Caco-2 (cell line): ENCODE data around the gene TCERG1L. TPM values are rescaled to one million over a fixed set of nuclear protein-coding genes. Genes with fewer than 3 reads are reported as not detected.

ENCODE experiments used
- BruUV-seq: library from RNA; stranded (reverse); fragments of 400-500 nt; replicated peaks from 2 replicates; lab custom pipeline; 2021; lab: Mats Ljungman, UMichigan
- CTCF ChIA-PET: fragments of 300-600 bp; sonication (Branson Sonifier 250); formaldehyde crosslinking; loops from one replicate; lab custom pipeline; 2022; ENCODE audit warnings: antibody characterized with exemption; lab: Charles Lee
- POLR2A ChIA-PET: fragments of 300-600 bp; sonication (Branson Sonifier 250); formaldehyde crosslinking; loops from one replicate; lab custom pipeline; 2022; ENCODE audit warnings: antibody characterized with exemption; lab: Charles Lee
- DNase-seq, 2 experiments: peaks; one replicate each; pipeline versions ENCODE4 v3.0.0 to v3.0.0-alpha.2; 2020 to 2022
- H3K27me3 ChIP-seq: replicated peaks from 2 replicates; pipeline ENCODE4 v1.6.0; 2011; ENCODE audit warnings: low read length; ENCODE audit not compliant: control insufficient read depth, insufficient read depth
- H3K36me3 ChIP-seq: 2 replicates; pipeline ENCODE4 v1.5.1; 2011; ENCODE audit warnings: low read length; ENCODE audit not compliant: control insufficient read depth, insufficient read depth
- H3K4me1 ChIP-seq: fragments of 250-450 bp; sonication (Bioruptor Pico); 2 replicates; pipeline ENCODE4 v1.5.1; 2020; ENCODE audit warnings: mild to moderate bottlenecking
- H3K4me3 ChIP-seq: 2 replicates; pipeline ENCODE4 v1.5.1; 2011; ENCODE audit warnings: low read depth, mild to moderate bottlenecking, control low read depth, low read length
- H3K9me3 ChIP-seq: fragments of 250-450 bp; sonication (Bioruptor Pico); 2 replicates; pipeline ENCODE4 v1.5.1; 2020; ENCODE audit warnings: mild to moderate bottlenecking, moderate library complexity
- H3K27ac Mint-ChIP-seq: one replicate; pipeline ENCODE4 v1.8.0; 2022; ENCODE audit warnings: mixed read lengths; ENCODE audit not compliant: unreplicated experiment
- H3K27me3 Mint-ChIP-seq: one replicate; pipeline ENCODE4 v1.8.0; 2022; ENCODE audit warnings: mixed read lengths; ENCODE audit not compliant: insufficient read depth, unreplicated experiment
- H3K36me3 Mint-ChIP-seq: one replicate; pipeline ENCODE4 v1.8.0; 2022; ENCODE audit warnings: mild to moderate bottlenecking, mixed read lengths; ENCODE audit not compliant: insufficient read depth, unreplicated experiment
- H3K4me1 Mint-ChIP-seq: one replicate; pipeline ENCODE4 v1.8.0; 2022; ENCODE audit warnings: low read depth, mixed read lengths; ENCODE audit not compliant: unreplicated experiment
- H3K4me3 Mint-ChIP-seq: one replicate; pipeline ENCODE4 v1.8.0; 2022; ENCODE audit warnings: mild to moderate bottlenecking, moderate library complexity, mixed read lengths; ENCODE audit not compliant: unreplicated experiment
- H3K9me3 Mint-ChIP-seq: one replicate; pipeline ENCODE4 v1.8.0; 2022; ENCODE audit warnings: mixed read lengths; ENCODE audit not compliant: unreplicated experiment
- CTCF ChIP-seq, 2 experiments: fragments of 200-600 bp in 1 of 2; IDR thresholded peaks; 1 replicate in 1 of 2; 2 replicates in 1 of 2; pipeline versions ENCODE4 v1.5.1 to v1.8.0; 2011 to 2022; ENCODE audit warnings: antibody characterized with exemption in 1 of 2, control low read depth in 1 of 2, inconsistent platforms in 1 of 2, low read depth in 1 of 2, low read length in 1 of 2, mild to moderate bottlenecking in 1 of 2, moderate library complexity in 1 of 2; ENCODE audit not compliant: insufficient read depth in 1 of 2, severe bottlenecking in 1 of 2, unreplicated experiment in 1 of 2
- intact Hi-C: fragments of 100-400 bp; cut with micrococcal nuclease; formaldehyde crosslinking; loops from one replicate; pipeline ENCODE4 v1.10.0; 2022; ENCODE audit not compliant: unreplicated experiment
- total RNA-seq: library from RNA; stranded (reverse); gene quantifications from 2 replicates; pipeline ENCODE4 v1.2.3, GENCODE V29; 2022

Gene TCERG1L
- total RNA-seq, 1 experiment from 2014 or later = not detected

DNA sequence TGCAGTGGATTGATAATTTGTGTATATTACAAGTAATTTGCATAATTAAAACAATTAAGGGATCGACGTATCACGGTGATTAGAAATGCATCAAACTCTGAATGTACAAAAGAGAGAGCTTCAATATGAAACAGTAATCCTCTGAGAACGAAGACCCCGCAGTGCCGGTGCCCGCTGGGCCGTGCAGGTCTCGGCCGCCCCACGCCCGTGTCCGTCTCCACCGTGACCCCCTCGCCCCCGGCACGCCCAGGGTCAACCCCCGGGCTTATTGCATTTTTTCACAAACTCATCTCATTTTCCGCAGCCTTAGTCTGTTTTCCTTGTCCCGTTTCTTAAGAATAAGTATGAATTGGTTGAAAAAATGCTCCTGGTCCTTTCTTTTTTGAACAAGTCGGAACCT is 218.6 kb downstream of the TCERG1L start:
- no peak overlapping the region for H3K4me3 Mint-ChIP-seq
- CTCF ChIA-PET = no interaction called here

DNA sequence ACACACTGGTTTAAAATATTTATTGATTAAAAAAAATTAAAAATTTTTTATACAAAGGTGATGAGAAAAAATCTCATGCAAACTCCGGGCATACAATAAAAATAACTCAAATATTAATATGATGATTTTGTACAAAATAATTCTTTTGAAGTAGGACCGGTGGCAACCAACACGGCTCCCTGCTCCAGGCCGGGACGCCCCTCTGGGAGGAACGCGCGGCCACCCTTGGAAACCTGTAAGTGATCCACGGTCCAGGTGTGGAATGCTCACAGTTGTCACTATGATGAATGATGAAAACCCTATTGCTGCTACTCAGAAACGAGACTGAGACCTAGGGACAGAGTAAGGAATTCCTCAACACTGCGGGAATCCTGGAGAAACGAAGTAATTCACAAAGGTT is 219.1 kb downstream of the TCERG1L start:
- POLR2A ChIA-PET = no interaction called here
- Histone ChIP-seq H3K27me3 (no peaks in the 10 kb centered on the region), H3K4me1 (no peaks in the 10 kb centered on the region), H3K4me3 (no peak overlapping the region), H3K36me3 (no peaks in the 10 kb centered on the region), H3K9me3 (no peaks in the 10 kb centered on the region)
- CTCF ChIA-PET = no interaction called here
- no TSS peak for BruUV-seq
- no peaks in the 10 kb centered on the region for H3K4me1 Mint-ChIP-seq
- no peaks in the 10 kb centered on the region for H3K9me3 Mint-ChIP-seq
- H3K27me3 Mint-ChIP-seq = no peaks in the 10 kb centered on the region
- no peaks in the 10 kb centered on the region for H3K36me3 Mint-ChIP-seq
- H3K4me3 Mint-ChIP-seq = no peak overlapping the region
- no peak for DNase-seq
- intact Hi-C loops = no loop called here
- no peak overlapping the region for H3K27ac Mint-ChIP-seq
- TF ChIP-seq CTCF (IDR thresholded peaks at IDR 0.05; ENCODE audit: insufficient read depth in 1 of 2, low read depth in 1 of 2, low read length in 1 of 2, severe bottlenecking in 1 of 2, unreplicated experiment in 1 of 2) = no peak

More for the DNA sequence above, 218.6 kb downstream of the TCERG1L start:
- Histone ChIP-seq H3K9me3 (no peaks in the 10 kb centered on the region), H3K4me3 (no peak overlapping the region), H3K27me3 (no peaks in the 10 kb centered on the region), H3K36me3 (no peaks in the 10 kb centered on the region), H3K4me1 (no peaks in the 10 kb centered on the region)
- POLR2A ChIA-PET = no interaction called here
- Mint-ChIP-seq H3K4me1 (no peaks in the 10 kb centered on the region), H3K27ac (no peak overlapping the region), H3K27me3 (no peaks in the 10 kb centered on the region), H3K36me3 (no peaks in the 10 kb centered on the region), H3K9me3 (no peaks in the 10 kb centered on the region)
- DNase-seq = no peak
- no TSS peak for BruUV-seq
- no peak for TF ChIP-seq CTCF (IDR thresholded peaks at IDR 0.05; ENCODE audit: insufficient read depth in 1 of 2, low read depth in 1 of 2, low read length in 1 of 2, severe bottlenecking in 1 of 2, unreplicated experiment in 1 of 2)
- intact Hi-C loops = no loop called here

GRCh38 chr10:131091682-131092081 is 219.8 kb downstream of the TCERG1L start:
- H3K27ac Mint-ChIP-seq = no peak overlapping the region
- H3K36me3 Mint-ChIP-seq = no peaks in the 10 kb centered on the region
- BruUV-seq = no TSS peak
- H3K36me3 ChIP-seq = no peaks in the 10 kb centered on the region
- ChIA-PET POLR2A (no interaction called here), CTCF (no interaction called here)
- intact Hi-C loops = no loop called here
- no peaks in the 10 kb centered on the region for H3K27me3 ChIP-seq
- H3K4me3 Mint-ChIP-seq = no peak overlapping the region
- no peak for DNase-seq
- H3K4me1 Mint-ChIP-seq = no peaks in the 10 kb centered on the region
- H3K4me3 ChIP-seq = no peak overlapping the region
- no peaks in the 10 kb centered on the region for H3K9me3 ChIP-seq
- no peaks in the 10 kb centered on the region for H3K4me1 ChIP-seq
- no peak for TF ChIP-seq CTCF (IDR thresholded peaks at IDR 0.05; ENCODE audit: insufficient read depth in 1 of 2, low read depth in 1 of 2, low read length in 1 of 2, severe bottlenecking in 1 of 2, unreplicated experiment in 1 of 2)
- no peaks in the 10 kb centered on the region for H3K27me3 Mint-ChIP-seq
- H3K9me3 Mint-ChIP-seq = no peaks in the 10 kb centered on the region
